Measurements from ENCODE around the gene HOXA4.

HOXA4 gene

GRCh38 chr7:27170426-27171324 is 40.1 kb upstream of the HOXA4 start:
- TF ChIP-seq SPI1 (IDR thresholded peaks at IDR 0.05; ENCODE audit: low read depth, low read length) (no peak), POU2F2 (IDR thresholded peaks at IDR 0.05; ENCODE audit: low read depth, low read length) (no peak), POLR2AphosphoS5 (IDR thresholded peaks at IDR 0.05; ENCODE audit: low read depth, low read length) (no peak), TAF1 (IDR thresholded peaks at IDR 0.05; ENCODE audit: low read depth, low read length) (no peak), POLR2A (IDR thresholded peaks at IDR 0.05; ENCODE audit: low read depth, low read length) (no peak), PAX5 (IDR thresholded peaks at IDR 0.05; ENCODE audit: insufficient read depth, low read length, severe bottlenecking) (no peak)
- FAIRE-seq: no peak
- no peak for DNase-seq (ENCODE audit: insufficient read length, low spot score)

GRCh38 chr7:27169658-27170425 is 39.3 kb upstream of the HOXA4 start:
- DNase-seq (ENCODE audit: insufficient read length, low spot score): no peak
- no peak for TF ChIP-seq SPI1 (IDR thresholded peaks at IDR 0.05; ENCODE audit: low read depth, low read length)
- TF ChIP-seq POLR2A (IDR thresholded peaks at IDR 0.05; ENCODE audit: low read depth, low read length): no peak
- no peak for TF ChIP-seq POLR2AphosphoS5 (IDR thresholded peaks at IDR 0.05; ENCODE audit: low read depth, low read length)
- TF ChIP-seq PAX5 (IDR thresholded peaks at IDR 0.05; ENCODE audit: insufficient read depth, low read length, severe bottlenecking): no peak
- no peak for TF ChIP-seq TAF1 (IDR thresholded peaks at IDR 0.05; ENCODE audit: low read depth, low read length)
- TF ChIP-seq POU2F2 (IDR thresholded peaks at IDR 0.05; ENCODE audit: low read depth, low read length): no peak
- no peak for FAIRE-seq

- TF ChIP-seq POU2F2 (IDR thresholded peaks at IDR 0.05; ENCODE audit: low read depth, low read length): no peak
- no peak for TF ChIP-seq PAX5 (IDR thresholded peaks at IDR 0.05; ENCODE audit: insufficient read depth, low read length, severe bottlenecking)
- TF ChIP-seq SPI1 (IDR thresholded peaks at IDR 0.05; ENCODE audit: low read depth, low read length): no peak
- TF ChIP-seq POLR2A (IDR thresholded peaks at IDR 0.05; ENCODE audit: low read depth, low read length): no peak
- no peak for TF ChIP-seq POLR2AphosphoS5 (IDR thresholded peaks at IDR 0.05; ENCODE audit: low read depth, low read length)
- no peak for TF ChIP-seq TAF1 (IDR thresholded peaks at IDR 0.05; ENCODE audit: low read depth, low read length)
- FAIRE-seq (no peak), DNase-seq (ENCODE audit: insufficient read length, low spot score) (no peak)
Observed at GRCh38 chr7:27168265-27168947, 37.8 kb upstream of the HOXA4 start.

GRCh38 chr7:27167916-27168264 is 37.3 kb upstream of the HOXA4 start:
- TF ChIP-seq PAX5 (IDR thresholded peaks at IDR 0.05; ENCODE audit: insufficient read depth, low read length, severe bottlenecking): no peak
- TF ChIP-seq POLR2A (IDR thresholded peaks at IDR 0.05; ENCODE audit: low read depth, low read length): no peak
- no peak for TF ChIP-seq SPI1 (IDR thresholded peaks at IDR 0.05; ENCODE audit: low read depth, low read length)
- no peak for TF ChIP-seq POU2F2 (IDR thresholded peaks at IDR 0.05; ENCODE audit: low read depth, low read length)
- TF ChIP-seq POLR2AphosphoS5 (IDR thresholded peaks at IDR 0.05; ENCODE audit: low read depth, low read length): no peak
- TF ChIP-seq TAF1 (IDR thresholded peaks at IDR 0.05; ENCODE audit: low read depth, low read length): no peak
- FAIRE-seq: no peak
- no peak for DNase-seq (ENCODE audit: insufficient read length, low spot score)

- FAIRE-seq (no peak), DNase-seq (ENCODE audit: insufficient read length, low spot score) (no peak)
- TF ChIP-seq SPI1 (IDR thresholded peaks at IDR 0.05; ENCODE audit: low read depth, low read length) (no peak), TAF1 (IDR thresholded peaks at IDR 0.05; ENCODE audit: low read depth, low read length) (no peak), PAX5 (IDR thresholded peaks at IDR 0.05; ENCODE audit: insufficient read depth, low read length, severe bottlenecking) (no peak)
Observed at GRCh38 chr7:27166531-27167505, 36.3 kb upstream of the HOXA4 start.

- TF ChIP-seq SPI1 (IDR thresholded peaks at IDR 0.05; ENCODE audit: low read depth, low read length) (no peak), TAF1 (IDR thresholded peaks at IDR 0.05; ENCODE audit: low read depth, low read length) (no peak), POLR2A (IDR thresholded peaks at IDR 0.05; ENCODE audit: low read depth, low read length) (no peak), POU2F2 (IDR thresholded peaks at IDR 0.05; ENCODE audit: low read depth, low read length) (no peak), POLR2AphosphoS5 (IDR thresholded peaks at IDR 0.05; ENCODE audit: low read depth, low read length) (no peak), PAX5 (IDR thresholded peaks at IDR 0.05; ENCODE audit: insufficient read depth, low read length, severe bottlenecking) (no peak)
- no peak for FAIRE-seq
Observed at GRCh38 chr7:27165996-27166530, 35.5 kb upstream of the HOXA4 start.

GRCh38 chr7:27165089-27165995 is 34.8 kb upstream of the HOXA4 start, which contains the start of gene HOXA9:
Gene HOXA9 (minus strand): TSS chr7:27165537. CDS start chr7:27165457, 80 bp downstream.
- FAIRE-seq: no peak
- TF ChIP-seq POLR2A (IDR thresholded peaks at IDR 0.05; ENCODE audit: low read depth, low read length) (no peak), SPI1 (IDR thresholded peaks at IDR 0.05; ENCODE audit: low read depth, low read length) (no peak), POU2F2 (IDR thresholded peaks at IDR 0.05; ENCODE audit: low read depth, low read length) (no peak), TAF1 (IDR thresholded peaks at IDR 0.05; ENCODE audit: low read depth, low read length) (no peak), PAX5 (IDR thresholded peaks at IDR 0.05; ENCODE audit: insufficient read depth, low read length, severe bottlenecking) (no peak), POLR2AphosphoS5 (IDR thresholded peaks at IDR 0.05; ENCODE audit: low read depth, low read length) (no peak)
- DNase-seq (ENCODE audit: insufficient read length, low spot score): no peak

More at GRCh38 chr7:27165996-27166530, 35.5 kb upstream of the HOXA4 start:
- no peak for DNase-seq (ENCODE audit: insufficient read length, low spot score)
